GM13977 (cell line): ENCODE data around the gene EGR1.
"Not testable (repeated sequence)": the region's sequence is repeated elsewhere in the genome, so short reads cannot be mapped to it uniquely, and the experiment has no call there.

Experiments used
- DNase-seq: peaks from one replicate; pipeline ENCODE4 v3.0.0; 2012; ENCODE audit warnings: low spot score
- in situ Hi-C: fragments of 300-500 bp; cut with MboI; formaldehyde crosslinking; loops from one replicate; pipeline ENCODE4 v1.12.0; 2022; ENCODE audit warnings: low sequenced_read_pairs, low pct_unique_long_range_greater_than_20kb, mixed read lengths, inconsistent platforms; ENCODE audit not compliant: unreplicated experiment
- TF ChIP-seq, protein P1 (sequence below): IDR thresholded peaks from 2 replicates; pipeline ENCODE4 v1.5.1; 2012; ENCODE audit warnings: mild to moderate bottlenecking, control low read depth; ENCODE audit not compliant: insufficient read depth; ENCODE audit errors: extremely low read depth, missing control alignments

The EGR1 gene

DNA sequence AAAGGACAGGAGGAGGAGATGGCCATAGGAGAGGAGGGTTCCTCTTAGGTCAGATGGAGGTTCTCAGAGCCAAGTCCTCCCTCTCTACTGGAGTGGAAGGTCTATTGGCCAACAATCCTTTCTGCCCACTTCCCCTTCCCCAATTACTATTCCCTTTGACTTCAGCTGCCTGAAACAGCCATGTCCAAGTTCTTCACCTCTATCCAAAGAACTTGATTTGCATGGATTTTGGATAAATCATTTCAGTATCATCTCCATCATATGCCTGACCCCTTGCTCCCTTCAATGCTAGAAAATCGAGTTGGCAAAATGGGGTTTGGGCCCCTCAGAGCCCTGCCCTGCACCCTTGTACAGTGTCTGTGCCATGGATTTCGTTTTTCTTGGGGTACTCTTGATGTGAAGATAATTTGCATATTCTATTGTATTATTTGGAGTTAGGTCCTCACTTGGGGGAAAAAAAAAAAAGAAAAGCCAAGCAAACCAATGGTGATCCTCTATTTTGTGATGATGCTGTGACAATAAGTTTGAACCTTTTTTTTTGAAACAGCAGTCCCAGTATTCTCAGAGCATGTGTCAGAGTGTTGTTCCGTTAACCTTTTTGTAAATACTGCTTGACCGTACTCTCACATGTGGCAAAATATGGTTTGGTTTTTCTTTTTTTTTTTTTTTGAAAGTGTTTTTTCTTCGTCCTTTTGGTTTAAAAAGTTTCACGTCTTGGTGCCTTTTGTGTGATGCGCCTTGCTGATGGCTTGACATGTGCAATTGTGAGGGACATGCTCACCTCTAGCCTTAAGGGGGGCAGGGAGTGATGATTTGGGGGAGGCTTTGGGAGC lies 3.1 kb downstream of the EGR1 start:
- in situ Hi-C loops: no loop called here
- TF ChIP-seq, protein P1, sequence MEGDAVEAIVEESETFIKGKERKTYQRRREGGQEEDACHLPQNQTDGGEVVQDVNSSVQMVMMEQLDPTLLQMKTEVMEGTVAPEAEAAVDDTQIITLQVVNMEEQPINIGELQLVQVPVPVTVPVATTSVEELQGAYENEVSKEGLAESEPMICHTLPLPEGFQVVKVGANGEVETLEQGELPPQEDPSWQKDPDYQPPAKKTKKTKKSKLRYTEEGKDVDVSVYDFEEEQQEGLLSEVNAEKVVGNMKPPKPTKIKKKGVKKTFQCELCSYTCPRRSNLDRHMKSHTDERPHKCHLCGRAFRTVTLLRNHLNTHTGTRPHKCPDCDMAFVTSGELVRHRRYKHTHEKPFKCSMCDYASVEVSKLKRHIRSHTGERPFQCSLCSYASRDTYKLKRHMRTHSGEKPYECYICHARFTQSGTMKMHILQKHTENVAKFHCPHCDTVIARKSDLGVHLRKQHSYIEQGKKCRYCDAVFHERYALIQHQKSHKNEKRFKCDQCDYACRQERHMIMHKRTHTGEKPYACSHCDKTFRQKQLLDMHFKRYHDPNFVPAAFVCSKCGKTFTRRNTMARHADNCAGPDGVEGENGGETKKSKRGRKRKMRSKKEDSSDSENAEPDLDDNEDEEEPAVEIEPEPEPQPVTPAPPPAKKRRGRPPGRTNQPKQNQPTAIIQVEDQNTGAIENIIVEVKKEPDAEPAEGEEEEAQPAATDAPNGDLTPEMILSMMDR: no peak
- DNase-seq: no peak

DNA sequence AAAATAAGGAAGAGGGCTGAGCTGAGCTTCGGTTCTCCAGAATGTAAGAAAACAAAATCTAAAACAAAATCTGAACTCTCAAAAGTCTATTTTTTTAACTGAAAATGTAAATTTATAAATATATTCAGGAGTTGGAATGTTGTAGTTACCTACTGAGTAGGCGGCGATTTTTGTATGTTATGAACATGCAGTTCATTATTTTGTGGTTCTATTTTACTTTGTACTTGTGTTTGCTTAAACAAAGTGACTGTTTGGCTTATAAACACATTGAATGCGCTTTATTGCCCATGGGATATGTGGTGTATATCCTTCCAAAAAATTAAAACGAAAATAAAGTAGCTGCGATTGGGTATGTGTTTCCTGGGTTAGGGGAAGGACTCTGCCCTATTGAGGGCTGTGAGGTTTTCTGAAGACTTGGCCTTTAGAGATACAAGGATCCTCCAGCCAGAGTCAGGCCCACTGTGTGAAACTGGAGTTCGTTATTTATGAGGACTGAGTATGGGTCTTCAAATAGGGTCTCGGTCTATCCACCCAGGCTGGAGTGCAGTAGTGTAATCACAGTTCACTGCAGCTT lies 3.8 kb downstream of the EGR1 start:
- TF ChIP-seq, protein P1: no peak
- no peak for DNase-seq
- in situ Hi-C loops: no loop called here

DNA sequence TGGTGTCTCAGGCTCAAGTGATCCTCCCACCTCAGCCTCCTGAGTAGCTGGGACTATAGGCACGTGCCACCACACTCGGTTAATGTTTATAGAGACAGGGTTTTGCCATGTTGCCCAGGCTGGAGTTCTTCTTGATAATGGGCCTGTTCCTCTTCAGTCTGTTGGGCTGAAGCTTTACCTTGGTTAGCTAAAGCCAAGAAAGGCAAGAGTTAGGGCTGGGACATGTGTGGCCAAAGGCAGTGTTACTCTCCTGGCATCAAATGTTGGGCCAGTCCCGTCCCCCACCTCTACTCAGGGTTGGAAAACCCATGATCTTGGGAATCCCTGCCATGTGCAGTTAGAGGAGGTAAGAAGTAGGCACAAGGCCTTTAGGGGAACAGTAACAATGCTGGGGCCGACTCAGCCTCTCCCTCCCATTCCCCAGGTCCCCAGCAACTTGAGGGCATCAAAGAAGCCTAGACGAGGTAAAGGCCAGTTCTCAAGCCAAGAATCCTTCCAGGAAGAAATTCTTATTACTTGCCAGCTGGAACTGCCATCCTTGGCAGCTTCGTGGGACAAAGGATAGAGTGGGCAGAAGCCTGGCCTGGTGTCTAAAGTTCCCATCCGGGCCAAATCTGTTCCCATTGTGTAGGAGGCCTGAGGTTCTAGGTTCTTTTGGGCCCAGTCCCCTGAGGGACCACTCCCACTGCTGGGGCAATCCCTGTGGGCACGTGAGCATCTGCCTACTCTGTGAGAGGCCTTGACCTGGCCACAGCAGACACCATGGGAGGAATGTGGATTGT lies 4.5 kb downstream of the EGR1 start:
- in situ Hi-C loops: no loop called here
- DNase-seq: no peak
- TF ChIP-seq, protein P1: no peak

DNA sequence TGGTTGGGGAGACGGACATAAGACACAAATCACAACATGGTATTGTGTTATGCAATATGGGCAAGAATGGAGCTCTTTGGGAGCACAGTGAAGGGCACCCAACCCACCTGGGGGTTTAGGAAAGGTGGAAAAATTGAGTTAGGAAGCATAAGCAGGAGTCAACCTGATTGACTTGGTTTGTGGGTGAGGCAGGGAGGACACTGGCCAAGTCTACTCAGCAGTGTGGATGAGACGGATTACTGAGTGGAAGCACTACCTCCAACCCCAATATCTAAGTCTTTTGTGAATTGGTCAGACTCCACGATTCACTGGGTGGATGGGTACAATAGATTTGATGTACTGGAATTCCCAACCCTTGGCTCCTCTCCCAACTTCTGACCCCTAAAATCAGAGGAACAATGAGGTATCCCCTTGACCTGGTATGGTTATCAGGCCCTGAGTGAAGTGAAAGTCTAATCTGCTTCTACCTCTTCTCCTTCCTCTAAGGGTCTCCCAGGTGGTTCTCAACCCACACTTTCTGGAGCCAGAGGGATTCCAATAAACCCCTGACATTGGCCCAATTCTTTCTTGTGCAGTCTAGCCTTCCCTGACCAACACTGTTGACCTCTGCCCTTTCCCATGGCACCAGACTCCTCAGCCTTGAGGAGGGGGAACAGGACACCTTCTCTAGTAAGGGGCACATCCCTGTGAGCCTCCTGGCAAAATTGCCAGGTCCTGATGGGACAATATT lies 5.2 kb downstream of the EGR1 start:
- DNase-seq: no peak
- TF ChIP-seq, protein P1: no peak
- in situ Hi-C loops: no loop called here

DNA sequence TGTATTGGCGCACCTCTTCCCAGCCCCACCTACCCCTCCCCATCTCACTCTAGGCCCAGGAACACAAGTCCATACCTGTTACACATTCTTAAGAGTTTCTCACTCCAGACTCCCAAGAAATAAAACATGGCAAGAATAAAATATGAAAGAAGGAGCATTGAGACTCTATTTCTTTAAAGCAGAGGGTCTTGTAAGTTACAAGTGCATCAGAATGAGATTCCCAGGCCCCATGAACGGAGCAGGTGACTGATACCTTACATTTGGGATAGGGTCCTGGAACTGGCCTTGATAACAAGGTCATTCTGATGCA lies 5.7 kb downstream of the EGR1 start:
- TF ChIP-seq, protein P1: no peak
- DNase-seq: no peak
- in situ Hi-C loops: no loop called here

DNA sequence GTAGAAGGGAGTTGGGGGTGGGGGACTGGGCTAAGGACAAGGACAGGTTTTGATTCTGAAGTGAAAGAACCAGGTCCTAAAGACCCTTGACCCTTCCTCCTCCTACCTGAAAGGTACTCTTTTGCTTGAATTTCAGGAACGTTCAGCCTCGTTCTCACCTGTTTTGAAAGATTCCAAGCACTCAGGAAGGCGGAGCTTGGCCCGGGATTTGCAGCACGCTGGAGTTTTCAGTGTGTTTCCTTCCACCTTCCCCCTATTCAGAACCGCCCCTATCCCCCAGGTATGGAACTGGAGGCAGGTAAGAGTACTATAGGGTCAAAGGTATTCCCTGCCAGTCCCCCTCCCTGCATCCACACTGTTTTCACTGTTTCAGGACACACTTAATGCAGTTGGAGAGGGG lies 7.1 kb downstream of the EGR1 start:
- DNase-seq: no peak
- TF ChIP-seq, protein P1: no peak
- in situ Hi-C loops: no loop called here

DNA sequence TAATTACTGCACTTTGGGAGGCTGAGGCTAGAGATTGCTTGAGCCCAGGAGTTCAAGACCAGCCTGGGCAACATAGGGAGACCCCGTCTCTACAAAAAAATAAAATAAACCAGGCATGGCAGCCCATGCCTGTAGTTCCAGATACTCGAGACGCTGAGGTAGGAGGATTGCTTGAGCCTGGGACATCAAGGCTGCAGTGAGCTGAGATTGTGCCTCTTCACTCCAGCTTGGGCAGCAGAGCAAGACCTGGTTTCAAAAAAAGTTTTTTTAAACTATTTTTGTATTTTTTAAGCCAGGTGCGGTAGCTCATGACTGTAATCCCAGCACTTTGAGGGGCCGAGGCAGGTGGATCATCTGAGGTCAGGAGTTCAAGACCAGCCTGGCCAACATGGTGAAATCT lies 7.9 kb downstream of the EGR1 start:
- DNase-seq, in situ Hi-C loops: not testable (repeated sequence)
